Ovary (tissue), 3 donors: ENCODE data around the gene XPNPEP1.

ENCODE experiments used
- EP300 ChIP-seq: sonication (generic); formaldehyde crosslinking; IDR thresholded peaks from one replicate; pipeline ENCODE4 v1.6.1; 2017; ENCODE audit warnings: antibody characterized with exemption
- POLR2A ChIP-seq: fragments of 450-650 bp; IDR thresholded peaks from one replicate; pipeline ENCODE4 v1.6.1; 2017; ENCODE audit warnings: antibody characterized with exemption, mild to moderate bottlenecking, moderate library complexity
- TF ChIP-seq, protein P1 (sequence below), 3 donors: fragments of 450-650 bp in 2 of 3; fragments of 200-600 bp in 1 of 3; IDR thresholded peaks; one replicate each; pipeline versions ENCODE4 v1.5.1 to v1.8.0; 2016 to 2022; ENCODE audit warnings: antibody characterized with exemption in 3 of 3, mild to moderate bottlenecking in 1 of 3
- donor health status: DM: no; HTN: no; CAD: no.

DNA sequence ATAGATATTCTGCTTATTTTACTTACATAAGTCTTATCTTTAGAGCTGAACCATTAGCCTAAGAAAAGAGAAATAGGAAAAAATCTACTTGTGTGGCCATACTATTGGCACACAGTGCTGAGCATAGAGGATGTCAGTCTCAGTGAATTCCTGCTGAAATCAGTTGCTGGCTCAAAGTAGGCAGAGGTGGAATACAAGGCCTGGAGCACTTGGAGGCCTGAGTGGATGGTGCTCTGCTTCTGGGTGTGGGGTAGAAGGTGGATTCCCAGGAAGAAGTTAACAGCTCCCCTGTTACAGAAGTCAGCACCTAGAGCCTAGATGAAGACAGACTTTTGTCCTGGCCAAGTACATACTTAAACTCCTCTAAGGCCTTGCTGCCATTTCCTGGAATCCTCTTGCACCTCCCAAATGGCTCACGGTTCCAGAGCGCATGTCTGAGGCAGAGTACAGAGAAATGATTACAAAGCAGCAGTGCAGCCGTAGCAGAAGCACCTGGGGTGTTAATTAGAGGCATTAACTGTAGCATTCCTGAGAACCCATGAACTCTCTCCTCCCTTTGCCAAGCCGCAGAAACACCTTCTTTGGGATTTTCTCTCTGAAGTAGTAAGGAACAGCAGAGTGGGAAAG, 18.0 kb upstream of the XPNPEP1 start:
- TF ChIP-seq POLR2A, result no peak
- TF ChIP-seq, protein P1, sequence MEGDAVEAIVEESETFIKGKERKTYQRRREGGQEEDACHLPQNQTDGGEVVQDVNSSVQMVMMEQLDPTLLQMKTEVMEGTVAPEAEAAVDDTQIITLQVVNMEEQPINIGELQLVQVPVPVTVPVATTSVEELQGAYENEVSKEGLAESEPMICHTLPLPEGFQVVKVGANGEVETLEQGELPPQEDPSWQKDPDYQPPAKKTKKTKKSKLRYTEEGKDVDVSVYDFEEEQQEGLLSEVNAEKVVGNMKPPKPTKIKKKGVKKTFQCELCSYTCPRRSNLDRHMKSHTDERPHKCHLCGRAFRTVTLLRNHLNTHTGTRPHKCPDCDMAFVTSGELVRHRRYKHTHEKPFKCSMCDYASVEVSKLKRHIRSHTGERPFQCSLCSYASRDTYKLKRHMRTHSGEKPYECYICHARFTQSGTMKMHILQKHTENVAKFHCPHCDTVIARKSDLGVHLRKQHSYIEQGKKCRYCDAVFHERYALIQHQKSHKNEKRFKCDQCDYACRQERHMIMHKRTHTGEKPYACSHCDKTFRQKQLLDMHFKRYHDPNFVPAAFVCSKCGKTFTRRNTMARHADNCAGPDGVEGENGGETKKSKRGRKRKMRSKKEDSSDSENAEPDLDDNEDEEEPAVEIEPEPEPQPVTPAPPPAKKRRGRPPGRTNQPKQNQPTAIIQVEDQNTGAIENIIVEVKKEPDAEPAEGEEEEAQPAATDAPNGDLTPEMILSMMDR (IDR thresholded peaks at IDR 0.05), result no peak
- no peak for TF ChIP-seq EP300
